Measurements from ENCODE around the gene NAALADL1.
"Not testable (repeated sequence)": the region's sequence is repeated elsewhere in the genome, so short reads cannot be mapped to it uniquely, and the experiment has no call there.

Gene NAALADL1

DNA sequence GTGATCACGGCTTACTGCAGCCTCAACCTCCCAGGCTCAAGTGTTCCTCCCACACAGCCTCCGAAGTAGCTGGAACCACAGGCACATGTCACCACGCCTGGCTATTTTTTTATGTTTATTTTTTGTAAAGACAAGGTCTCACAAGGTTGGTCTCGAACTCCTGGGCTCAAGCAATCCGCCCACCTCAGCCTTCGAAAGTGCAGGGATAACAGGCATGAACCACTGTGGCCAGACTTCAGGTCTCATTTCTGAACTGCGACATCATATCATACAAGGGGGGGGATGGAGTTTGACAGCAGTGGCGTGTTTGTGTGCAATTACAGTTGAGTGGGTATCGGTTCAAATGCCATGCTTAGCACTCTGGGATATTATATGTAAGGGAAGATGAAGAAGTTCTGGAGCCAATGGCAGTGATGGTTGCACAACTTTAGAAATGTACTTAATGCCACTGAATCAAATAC, 6.9 kb downstream of the NAALADL1 start:
- DNase-seq (ENCODE audit: low spot score) (no peak), FAIRE-seq (no peak)

DNA sequence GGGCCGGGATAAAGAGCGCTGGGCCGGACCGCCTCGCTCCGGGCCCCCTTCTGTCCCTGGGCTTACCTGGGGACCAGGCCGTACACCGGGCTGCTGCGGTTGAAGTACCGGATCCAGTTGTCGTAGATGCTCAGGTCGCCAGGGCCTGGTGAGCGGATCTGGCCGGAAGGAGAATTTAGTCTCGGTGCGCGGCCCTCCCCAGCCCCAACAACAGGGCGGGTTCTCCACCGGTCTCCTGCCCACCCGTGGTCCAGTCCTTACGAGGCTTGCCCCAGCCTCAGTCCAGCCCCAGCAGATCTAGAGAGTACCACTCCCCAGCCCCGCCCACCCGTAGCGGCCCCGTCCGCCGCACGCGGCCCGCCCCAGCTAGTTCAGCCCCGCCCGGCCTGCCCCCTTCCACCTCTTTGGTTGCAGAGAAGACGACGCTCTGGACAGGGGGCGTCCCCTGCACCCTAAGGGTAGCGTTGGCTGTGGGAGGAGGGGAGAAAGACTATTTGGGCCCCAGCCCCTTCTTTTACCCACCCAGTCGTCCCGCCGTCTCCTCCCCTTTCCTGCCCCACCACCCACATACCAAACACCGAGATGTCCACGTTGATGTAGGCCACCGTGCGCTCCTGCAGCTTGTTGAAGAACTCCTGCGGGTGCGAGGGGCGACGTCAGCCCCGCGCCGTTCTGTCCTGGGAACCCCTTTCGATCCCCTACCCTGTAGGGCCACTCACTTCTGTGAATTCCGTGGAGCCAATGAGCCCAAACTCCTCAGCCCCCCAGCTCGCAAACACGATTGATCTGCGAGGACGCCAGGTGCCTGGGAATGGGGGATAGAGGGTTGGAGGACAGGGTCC, 10.6 kb downstream of the NAALADL1 start:
- FAIRE-seq (no peak), DNase-seq (ENCODE audit: low spot score) (no peak)

DNA sequence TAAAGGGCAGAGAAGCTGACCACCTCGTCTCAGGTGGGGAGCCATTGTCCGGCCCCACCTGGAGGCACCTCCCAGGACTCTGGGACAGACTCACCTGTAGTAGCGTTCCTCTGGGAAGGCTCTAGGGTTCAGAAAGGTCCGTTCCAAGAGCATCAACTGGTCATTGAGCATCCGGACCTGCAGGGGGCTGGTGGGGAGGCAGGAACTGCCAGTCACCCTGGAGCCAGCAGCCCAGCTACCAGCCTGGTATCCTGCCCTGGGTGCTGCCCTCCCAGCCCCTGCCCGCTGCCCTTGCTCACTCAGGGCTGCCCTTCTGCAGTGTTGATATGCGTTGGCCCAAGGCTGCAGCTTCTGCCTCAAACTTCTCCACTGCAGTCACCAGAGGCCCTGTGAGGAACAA, 12.6 kb downstream of the NAALADL1 start:
- DNase-seq (ENCODE audit: low spot score): no peak
- no peak for FAIRE-seq

DNA sequence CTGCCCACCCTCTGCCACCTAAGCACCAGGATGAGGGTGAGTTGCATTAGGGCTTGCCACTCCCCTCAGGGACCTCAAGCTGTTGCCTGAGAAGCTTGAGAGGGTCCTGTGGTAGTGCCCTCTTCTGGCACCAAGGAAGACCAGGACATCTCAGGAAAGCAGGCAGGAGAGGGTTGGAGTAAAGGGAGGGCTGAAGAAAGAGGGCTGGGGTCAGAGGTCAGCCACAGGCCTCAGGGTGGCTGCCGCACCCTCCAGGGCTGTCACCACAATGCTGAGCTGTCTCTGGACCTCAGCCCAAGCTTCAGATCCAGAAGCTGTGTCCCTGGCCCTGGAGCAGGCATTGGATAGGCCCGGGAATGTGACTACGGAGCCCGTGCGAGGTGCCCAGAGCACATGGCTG, 13.3 kb downstream of the NAALADL1 start:
- DNase-seq (ENCODE audit: low spot score): no peak
- no peak for FAIRE-seq

DNA sequence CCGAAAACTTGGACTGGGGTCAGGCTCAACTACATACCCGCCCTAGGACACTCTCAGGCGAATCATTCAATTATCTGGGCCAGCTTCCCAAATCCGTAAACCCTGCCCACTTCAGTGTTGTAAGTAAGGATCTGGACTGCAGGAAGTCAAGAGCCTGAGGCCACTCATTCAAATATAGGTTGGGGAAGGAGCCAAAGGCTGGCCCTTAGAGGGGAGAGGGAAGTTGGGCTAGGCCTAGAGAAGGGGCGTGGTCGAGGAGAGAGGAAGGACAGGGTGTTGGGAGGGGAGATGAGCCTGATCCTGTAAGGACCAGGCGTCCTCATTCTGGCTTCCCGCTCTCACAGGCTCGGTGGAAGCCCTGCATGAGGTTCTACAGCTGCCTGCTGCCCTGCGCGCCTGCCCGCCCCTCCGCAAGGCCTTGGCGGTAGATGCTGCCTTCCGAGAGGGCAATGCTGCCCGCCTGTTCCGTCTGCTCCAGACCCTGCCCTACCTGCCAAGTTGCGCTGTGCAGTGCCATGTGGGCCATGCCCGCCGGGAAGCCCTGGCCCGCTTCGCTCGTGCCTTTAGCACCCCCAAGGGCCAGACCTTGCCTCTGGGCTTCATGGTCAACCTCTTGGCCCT, 14.4 kb downstream of the NAALADL1 start:
- FAIRE-seq (no peak), DNase-seq (ENCODE audit: low spot score) (no peak)

DNA sequence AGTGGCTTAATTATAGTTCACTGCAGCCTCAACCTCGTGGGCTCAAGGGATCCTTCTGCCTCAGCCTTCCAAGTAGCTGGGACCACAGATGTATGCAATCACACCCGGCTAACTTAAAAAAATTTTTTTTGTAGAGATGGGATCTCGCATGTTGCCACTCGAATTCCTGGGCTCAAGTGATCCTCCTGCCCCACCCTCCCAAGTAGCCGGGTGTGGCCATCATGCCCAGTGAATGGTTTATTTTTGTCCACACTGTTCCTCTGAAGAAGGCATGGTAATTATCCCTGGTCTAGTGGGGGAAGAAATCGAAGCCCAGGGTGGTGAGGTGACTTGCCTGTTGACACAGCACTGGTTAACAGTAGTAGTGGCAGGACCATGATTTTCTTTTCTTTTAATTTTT, 15.5 kb downstream of the NAALADL1 start:
- no peak for FAIRE-seq

DNA sequence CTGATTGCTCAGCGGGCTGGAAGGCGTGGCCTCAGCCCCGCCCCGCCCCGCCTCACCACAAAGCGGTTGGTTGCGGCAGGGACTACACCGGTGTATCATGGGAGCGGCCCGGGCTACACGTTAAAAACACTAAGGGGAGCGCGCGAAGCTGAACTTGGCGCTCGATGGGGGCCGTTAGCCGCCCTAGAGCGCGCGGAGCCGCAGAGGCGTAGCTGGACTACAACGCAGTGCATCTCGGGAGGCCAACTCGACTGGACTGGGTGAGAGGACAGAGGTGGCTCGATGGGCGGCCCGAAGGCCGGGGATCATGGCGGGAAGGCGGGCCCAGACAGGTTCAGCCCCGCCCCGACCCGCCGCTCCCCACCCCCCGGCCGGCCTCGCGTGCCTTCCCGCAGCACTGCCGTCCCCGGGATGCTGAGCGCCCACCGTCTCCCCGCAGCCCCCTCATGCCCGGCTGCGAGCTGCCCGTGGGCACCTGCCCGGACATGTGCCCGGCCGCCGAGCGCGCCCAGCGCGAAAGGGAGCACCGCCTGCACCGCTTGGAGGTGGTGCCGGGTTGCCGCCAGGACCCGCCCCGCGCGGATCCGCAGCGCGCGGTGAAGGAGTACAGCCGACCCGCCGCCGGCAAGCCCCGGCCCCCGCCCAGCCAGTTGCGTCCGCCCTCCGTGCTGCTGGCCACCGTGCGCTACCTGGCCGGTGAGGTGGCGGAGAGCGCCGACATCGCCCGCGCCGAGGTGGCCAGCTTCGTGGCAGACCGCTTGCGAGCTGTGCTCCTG, 17.3 kb downstream of the NAALADL1 start, which contains the start of gene SAC3D1:
TSS of gene SAC3D1 (plus strand) at position 364 of the 776 bp plus-strand sequence. CDS start at position 447, 83 bp downstream.
- peak; percentile 85 for FAIRE-seq
- peak; percentile 97 for DNase-seq (ENCODE audit: low spot score)

More for the DNA sequence above, 15.5 kb downstream of the NAALADL1 start:
- no peak for DNase-seq (ENCODE audit: low spot score)

DNA sequence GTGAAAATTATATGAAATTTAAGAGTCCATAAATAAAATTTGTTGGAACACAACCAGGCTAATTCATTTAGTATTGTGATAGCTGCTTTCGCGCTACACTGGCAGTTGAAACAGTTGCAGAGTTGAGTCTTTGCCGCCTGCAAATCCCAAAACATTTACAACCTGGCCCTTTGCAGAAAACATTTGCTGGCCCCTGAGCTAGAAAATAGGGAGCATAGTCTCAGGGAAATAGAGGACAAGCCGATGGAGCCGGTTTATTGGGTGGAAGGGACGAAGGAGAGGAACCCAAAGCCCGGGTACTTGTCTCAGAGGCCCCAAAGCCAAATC, 17.9 kb downstream of the NAALADL1 start:
- DNase-seq (ENCODE audit: low spot score) (no peak), FAIRE-seq (no peak)

DNA sequence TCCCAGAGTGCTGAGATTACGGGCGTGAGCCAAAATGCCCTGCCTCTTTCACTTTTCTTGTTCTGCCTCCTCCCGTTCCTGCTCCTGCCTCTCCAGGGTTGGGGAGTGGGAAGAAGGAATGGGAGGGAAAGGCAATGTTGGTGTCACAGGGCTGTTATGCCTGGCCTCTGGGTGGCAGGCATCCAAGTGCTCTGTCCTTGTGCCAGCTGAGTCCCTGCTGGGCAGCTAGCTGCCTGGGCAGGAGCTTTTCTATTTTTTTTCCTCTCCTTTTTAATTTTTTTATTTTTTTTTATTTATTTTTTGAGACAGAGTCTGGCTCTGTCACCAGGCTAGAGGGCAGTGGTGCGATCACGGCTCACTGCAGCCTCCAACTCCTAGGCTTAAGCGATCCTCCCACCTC, 21.4 kb downstream of the NAALADL1 start:
- DNase-seq (ENCODE audit: low spot score) (no peak), FAIRE-seq (no peak)

DNA sequence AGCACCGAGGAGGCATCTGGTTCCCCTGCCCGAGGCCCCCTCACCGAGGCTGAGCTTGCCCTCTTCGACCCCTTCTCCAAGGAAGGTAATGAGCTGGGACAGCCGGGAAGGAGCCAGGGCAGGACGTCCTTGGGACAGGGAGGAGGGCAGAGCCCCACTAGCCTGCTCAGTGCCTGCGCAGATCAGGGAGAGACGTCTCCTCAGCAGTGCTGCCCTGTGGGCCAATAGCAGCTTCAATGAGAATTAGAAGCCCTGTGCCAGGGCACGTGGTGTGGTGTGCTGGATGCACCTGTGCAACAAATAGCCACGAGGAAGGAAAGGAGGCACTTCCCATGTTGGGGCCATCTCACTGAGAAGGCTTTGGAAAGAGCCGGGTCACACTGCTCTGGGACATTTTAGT, 22.8 kb downstream of the NAALADL1 start:
- DNase-seq (ENCODE audit: low spot score): no peak
- no peak for FAIRE-seq

DNA sequence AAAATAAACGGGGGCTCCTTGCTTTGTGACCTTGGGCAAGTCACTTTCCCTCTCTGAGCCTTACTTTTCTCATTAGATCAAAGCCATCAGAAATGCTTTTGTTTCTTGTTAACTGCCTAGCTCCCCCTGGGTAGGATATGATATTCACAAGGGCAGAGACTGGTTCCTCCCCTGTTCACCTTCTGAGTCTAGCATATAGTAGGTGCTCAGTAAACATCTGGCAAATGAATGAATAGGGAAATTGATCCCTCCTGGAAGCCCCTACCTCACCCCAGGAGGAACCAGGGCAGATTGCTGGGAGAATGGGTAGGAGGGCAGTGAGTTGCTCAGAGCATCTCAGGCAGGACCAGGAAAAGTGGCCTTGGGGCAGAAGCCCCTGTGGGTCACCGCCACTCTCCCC, 23.9 kb downstream of the NAALADL1 start:
- no peak for FAIRE-seq
- DNase-seq (ENCODE audit: low spot score): no peak

DNA sequence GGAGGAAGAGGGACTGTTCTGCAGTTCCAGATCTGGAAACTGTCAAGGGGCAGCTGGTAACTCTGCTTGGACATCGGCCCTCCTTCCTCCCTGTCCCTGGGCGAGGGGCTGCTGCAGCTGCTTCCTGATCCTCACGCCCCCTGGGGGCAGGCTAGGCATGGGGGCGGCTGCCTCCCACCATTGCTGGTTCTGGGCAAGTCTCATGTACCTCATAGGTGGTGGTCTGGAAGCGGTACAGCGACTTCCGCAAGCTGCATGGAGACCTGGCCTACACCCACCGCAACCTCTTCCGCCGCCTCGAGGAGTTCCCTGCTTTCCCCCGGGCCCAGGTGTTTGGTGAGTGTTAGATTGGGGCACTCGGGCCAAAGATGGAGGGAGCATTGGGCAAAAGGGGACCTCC, 26.1 kb downstream of the NAALADL1 start:
- FAIRE-seq: no peak
- no peak for DNase-seq (ENCODE audit: low spot score)

DNA sequence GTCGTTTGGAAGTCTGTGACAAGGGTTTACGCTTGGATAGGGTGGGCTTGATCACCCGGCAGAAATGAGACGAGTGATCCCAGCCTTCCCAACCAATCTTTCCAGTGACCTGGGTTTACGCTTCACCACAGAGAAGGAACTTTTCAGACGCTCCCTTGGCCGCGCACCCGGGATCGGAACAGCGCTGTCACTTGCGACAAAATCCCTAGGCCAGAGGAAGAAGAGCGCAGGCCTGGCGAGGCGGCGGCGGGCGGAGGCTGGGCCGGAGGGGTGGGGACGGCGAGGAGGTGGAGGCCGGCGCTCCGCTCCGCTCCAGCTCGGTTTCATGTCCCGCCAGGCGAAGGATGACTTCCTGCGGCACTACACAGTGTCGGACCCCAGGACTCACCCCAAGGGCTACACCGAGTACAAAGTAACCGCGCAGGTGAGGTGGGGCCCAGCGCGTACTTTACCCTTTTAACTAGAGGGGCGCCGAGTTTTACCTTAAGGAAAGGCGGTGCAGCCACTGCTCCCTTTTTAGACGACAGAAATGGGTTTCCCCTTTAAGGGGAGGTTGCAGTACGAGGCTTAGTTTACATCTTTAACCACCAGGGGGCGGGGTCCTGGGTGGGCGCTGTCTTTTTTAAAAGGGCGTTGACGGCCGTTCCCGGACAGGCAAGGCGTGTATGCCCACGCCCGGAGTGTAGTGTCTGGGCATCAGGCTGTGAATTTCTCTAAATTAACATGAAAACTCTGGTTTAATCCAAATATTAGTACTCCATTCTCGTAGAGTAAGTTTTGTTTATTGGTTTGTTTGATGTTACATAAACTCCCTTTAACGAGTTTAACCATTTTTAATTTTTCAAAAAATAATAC, 30.9 kb downstream of the NAALADL1 start, which contains the start of gene SNX15:
TSS of gene SNX15 (plus strand) at position 227 of the 855 bp plus-strand sequence. CDS start at position 326, 99 bp downstream.
- no peak for FAIRE-seq

DNA sequence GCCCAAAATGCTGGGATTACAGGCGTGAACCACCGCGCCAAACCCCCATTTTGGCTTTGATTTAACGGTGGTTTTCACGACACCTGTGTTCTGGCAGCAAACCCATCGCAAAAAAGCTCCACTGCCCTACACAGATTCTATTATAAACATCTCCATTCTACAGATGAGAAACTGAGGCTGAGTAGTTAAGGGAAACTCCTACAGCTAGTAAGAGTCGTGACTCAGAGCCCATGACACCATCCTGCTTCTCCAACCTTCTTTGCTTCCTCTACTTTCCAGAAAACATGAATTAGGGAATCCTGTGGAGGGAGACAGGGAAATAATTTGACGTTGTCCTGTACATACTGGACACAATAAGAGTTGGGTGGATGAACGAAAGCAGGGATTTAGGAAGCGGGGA, 31.5 kb downstream of the NAALADL1 start:
- no peak for DNase-seq (ENCODE audit: low spot score)
- FAIRE-seq: no peak

More for the DNA sequence above, 30.9 kb downstream of the NAALADL1 start, which contains the start of gene SNX15:
- DNase-seq (ENCODE audit: low spot score): peak; percentile 92

DNA sequence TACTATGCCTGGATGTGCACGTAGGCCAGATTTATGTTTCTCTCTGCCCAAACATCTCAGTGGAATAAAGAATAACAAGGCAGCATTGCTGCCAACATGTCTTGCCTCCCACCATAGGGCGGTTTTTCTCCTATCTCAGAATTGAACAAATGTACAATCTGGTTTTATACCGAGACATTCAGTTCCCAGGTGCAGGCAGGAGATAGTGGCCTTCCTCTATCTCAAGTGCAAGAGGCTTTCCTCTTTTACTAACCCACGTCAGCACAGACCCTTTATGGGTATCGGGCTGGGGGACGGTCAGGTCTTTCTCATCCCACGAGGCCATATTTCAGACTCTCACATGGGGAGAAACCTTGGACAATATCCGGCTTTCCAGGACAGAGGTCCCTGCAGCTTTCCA, 34.9 kb downstream of the NAALADL1 start:
- not testable (repeated sequence) for FAIRE-seq; DNase-seq (ENCODE audit: low spot score)

DNA sequence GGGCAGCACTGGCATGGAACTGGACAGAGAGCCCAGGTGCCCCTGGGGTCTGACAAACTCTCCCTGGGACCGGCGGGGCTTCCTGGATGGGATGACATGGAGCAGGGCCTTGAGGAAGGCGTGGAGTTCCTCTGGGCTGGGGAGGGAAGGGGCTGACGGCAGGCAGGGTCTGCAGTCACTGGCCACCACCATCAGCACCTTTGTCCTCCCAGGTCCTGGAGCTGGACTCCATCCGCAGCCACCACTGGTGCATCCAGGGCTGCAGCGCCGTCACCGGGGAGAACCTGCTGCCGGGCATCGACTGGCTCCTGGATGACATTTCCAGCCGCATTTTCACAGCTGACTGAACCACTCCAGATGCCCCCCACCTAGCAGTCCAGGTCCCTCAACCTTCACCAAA, 36.8 kb downstream of the NAALADL1 start:
- DNase-seq (ENCODE audit: low spot score): no peak
- FAIRE-seq: no peak

DNA sequence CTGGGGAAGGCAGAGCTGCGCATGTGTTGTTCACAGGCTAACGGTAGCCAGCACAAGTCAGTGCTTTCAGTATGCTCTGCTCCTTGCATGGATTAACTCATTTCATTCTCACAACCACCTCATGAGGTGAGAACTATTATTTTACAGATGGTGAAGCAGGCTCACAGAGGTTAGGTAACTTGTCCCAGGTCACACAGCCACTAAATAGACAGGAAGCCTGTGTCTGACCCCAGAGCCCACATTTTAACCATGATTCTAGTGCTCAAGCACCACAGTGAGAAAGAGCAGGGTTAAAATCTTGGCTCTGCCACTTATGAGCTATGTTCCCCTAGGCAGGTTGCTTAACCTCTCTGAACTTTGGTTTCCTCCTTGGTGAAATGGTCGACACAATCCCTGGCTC, 37.4 kb downstream of the NAALADL1 start:
- no peak for FAIRE-seq

DNA sequence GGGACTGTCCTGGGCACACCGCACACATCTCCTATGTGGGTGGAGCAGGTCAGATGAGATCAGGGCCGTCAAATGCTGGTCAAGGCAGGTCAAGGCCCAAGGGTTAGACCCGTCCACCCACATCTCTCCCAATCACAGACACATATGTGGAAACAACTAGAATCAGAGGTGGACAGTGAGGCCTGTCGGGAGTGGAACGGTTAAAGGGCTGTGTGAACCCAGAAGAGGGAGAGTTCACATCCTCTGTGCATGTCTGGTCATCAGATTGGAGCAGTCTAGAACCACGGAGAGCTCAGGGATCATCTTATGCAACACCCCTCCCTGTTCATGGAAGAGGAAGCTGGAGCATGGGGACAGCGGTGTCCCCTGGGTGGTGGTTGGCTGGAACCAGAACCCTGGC, 38.5 kb downstream of the NAALADL1 start:
- DNase-seq (ENCODE audit: low spot score) (no peak), FAIRE-seq (no peak)

More for the DNA sequence above, 37.4 kb downstream of the NAALADL1 start:
- no peak for DNase-seq (ENCODE audit: low spot score)

DNA sequence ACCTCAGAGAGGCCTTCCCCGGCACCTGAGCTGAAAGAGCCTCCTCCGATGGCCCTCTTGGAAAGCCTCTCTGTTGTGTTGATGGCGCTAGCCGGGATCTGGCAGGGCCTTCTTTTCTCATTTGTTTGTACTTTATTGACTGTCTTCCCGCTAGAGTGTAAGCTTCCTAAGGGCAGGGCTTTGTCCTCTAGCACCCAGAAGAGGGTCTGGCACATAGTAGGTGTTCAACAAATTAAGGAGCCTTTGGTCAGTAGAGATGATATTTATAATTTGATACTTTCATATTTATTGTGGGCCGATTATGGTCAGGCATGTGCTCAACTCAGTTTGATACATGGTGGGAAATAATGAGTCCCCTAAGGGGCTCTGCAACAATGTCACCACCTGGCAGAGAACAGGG, 40.4 kb downstream of the NAALADL1 start:
- FAIRE-seq (no peak), DNase-seq (ENCODE audit: low spot score) (no peak)

DNA sequence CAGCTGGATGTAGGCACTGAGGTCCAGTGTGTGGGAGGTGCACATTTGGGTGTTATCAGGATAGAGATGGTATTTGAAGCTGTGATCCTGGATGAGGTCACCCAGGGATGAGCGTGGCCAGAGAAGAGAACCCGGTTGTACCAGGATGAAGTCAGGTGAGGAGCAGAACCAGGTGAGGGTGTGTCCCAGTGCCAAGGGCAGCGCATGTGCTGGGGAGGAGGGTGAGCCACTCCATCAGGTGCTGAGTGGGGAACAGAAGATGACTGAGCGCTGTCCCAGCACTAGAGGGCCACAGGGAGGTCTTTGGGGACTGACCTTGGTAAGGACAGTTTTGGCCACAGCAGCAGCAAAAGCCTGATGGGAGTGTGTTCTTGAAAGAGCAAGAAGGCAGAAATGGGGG, 41.6 kb downstream of the NAALADL1 start:
- no peak for FAIRE-seq
- DNase-seq (ENCODE audit: low spot score): no peak

DNA sequence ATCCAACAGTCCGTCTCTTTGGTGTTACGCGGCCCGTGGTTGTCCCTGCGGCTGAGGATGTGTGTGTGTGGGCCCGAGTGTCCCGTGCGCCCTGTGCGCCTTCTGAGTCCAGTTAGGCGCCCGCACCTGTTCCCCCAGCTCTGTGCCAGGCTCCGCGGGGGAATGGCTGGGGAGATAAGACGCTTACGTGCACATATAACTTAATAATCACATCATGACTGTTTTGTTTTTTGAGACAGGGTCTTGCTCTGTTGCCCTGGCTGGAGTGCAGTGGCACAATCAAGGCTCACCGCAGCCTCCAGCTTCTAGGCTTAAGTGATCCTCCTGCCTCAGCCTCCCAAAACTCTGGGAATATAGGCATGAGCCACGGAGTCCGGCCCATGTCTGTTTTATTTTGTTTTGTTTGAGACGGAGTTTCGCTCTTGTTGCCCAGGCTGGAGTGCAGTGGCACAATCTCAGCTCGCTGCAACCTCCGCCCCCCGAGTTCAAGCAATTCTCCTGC, 43.6 kb downstream of the NAALADL1 start:
- DNase-seq (ENCODE audit: low spot score) (no peak), FAIRE-seq (no peak)

Measured in urothelium cell line (cell line).